GM18870 (cell line): Measurements from ENCODE around the gene ZDHHC11.
"Not testable (repeated sequence)": the region's sequence is repeated elsewhere in the genome, so short reads cannot be mapped to it uniquely, and the experiment has no call there.

Experiments
- ATAC-seq: cut with Tn5 transposase; IDR thresholded peaks from one replicate; pipeline ENCODE4 v1.9.1; 2021; ENCODE audit warnings: moderate library complexity; ENCODE audit not compliant: unreplicated experiment

Gene ZDHHC11

DNA sequence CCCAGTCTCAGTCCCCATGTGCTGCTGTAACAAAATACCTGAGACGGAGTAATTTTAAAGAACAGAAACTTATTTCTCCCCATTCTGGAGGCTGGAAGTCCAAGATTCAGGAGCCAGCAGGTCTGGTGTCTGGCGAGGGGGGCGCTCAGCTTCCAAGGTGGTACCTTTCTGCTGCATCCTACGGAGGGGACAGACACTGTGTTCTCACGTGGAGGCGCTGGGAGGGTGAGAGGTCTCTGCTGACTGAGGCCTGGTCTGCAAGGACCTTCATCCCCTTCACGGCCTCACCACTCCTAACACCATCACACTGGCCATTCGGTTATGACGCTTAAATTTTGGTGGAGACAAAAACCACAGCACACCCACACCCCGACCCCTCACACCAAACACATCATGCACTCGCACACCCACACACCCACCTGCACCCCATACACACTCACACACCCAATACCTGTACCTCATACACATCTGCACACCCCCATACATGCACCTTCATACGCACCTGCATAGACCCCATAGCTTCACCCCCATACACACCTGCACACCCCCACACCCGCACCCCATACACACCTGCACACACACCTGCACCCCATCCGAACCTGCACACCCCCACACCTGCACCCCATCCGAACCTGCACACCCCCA lies 9.8 kb upstream of the ZDHHC11 start:
- ATAC-seq, result no peak

DNA sequence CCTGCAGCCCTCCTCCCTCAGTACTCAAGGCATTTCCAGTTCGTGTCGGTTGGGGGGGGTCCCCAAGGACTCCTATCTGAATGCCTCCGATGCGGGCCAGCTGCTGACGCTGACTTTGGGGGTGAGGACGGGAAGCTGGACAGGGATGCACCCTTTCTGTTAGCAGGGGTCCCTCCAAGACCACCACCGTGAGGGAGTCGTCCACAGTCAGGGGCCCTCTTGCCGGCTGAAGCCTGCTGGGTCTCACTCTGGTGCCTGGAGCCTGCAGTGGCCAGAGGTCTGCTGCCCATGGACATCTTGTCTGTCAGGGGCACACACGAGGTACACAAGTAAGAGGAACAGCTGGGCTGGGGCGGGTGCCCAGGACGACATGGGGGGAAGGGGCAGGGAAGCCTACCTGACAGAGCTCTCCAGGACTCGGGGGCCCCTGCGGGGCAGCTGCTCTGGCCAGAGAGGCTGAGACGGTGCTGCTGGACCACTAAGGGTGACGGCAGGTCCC lies 9.1 kb upstream of the ZDHHC11 start:
- no peak for ATAC-seq

DNA sequence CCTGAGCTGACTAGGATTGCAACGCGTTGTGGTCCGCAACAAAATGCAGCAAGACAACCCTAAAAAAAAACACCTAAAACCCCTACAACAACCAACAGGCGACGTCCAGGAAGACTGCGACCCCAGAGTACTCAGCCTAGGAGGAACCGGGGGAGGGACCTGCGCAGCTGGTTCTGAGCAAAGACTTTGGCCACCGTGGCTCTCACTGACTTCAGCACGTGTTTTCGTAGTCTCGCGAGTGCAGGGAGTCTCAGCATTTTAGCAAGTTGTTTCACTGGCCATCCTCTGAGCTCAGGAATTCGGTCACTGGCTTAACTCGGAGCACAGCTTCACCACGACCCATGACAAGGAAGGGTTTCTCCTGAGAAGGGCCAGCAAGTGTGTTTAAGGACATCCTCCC lies 8.6 kb upstream of the ZDHHC11 start:
- no peak for ATAC-seq

DNA sequence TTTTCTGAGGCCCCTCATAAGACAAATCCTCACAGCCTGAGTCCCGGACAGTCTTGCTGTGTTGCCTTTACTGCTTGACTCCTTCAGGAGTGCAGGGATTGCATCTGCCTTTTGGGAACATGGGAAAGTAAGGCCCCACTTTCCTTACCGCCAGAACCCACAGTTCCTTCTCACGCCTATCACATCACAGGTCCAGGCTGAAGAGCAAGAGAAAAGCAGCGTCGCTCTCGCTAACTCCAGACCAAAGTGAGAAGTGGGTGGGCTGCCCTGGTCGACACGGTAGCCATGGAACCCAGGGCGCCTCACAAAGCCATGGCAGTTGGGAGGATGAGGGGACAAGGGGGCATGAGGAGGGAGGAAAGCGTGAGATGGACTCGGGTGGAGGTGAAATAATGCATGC lies 7.9 kb upstream of the ZDHHC11 start:
- no peak for ATAC-seq

DNA sequence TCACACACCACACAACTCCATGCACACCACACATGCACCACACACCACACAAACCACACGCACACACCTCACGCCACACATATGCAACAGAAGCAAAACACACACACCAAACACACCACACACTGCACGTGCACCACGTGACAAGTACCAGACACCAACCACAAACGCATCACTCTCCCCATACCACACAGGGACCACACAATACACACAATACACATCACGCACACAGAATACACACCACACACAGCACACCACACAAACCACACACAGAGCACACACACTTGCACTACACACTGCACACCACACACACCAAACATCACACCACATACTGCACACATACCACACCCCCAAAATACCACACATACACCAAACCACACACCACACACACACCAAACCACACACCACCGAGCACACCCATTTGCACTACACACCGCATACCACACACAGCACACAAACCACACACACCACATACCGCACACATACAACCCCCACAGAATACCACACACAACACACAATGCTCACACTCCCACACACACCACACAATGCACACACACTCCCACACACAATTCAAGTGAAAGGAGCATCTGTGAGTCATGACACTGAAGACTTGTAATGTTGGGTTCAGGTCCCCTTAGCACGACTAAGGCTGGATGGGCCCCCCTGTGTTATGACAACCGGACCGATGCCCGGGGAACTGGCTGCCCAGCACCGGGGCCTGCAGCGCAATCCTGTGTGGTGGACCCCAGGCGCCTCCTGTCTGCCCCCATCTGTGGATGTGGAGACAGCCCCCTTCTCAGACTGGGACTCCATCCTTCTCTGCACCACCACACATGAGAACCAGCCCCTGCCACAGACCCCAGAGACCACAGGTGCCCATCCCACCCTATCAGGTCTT lies 6.0 kb upstream of the ZDHHC11 start:
- no peak for ATAC-seq

DNA sequence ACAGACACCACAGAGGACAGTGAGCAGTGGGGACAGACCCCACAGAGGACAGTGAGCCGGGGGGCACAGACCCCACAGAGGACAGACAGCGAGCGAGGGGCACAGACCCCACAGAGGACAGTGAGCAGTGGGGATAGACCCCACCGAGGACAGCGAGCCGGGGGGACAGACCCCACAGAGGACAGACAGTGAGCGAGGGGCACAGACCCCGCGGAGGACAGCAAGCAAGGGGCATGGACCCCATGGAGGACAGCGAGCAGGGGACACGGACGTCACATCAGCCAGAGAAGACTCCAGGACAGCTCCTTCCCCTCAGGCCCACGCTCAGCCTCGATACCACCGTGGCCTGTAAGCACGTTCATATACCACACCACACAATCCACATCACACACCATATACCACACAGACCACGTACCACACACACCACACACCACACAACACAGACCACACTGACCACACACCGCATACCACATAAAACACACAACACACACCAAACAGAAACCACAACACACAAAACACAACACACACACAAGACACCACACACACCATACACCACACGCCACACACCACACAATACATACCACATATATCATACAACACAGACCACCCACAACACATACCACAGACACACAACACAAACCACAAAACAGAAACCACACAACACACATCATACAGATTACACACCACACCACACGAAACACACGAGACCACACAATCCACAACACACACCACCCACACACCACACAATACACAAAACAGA lies 5.2 kb upstream of the ZDHHC11 start:
- no peak for ATAC-seq

DNA sequence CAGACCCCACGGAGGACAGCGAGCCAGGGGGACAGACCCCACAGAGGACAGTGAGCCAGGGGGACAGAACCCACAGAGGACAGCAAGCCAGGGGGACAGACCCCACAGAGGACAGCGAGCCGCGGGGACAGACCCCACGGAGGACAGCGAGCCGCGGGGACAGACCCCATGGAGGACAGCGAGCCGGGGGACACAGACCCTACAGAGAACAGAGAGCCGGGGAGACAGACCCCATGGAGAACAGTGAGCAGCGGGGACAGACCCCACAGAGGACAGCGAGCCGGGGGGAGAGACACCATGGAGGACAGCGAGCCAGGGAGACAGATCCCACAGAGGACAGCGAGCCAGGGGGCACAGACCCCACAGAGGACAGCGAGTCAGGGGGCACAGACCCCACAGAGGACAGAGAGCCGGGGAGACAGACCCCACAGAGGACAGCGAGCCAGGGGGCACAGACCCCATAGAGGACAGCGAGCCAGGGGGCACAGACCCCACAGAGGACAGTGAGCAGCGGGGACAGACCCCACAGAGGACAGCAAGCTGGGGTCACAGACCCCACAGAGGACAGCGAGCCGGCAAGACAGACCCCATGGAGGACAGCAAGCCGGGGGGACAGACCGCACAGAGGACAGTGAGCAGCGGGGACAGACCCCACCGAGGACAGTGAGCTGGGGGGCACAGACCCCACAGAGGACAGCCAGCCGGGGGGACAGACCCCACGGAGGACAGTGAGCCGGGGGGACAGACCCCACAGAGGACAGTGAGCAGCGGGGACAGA lies 4.4 kb upstream of the ZDHHC11 start:
- ATAC-seq, result no peak

DNA sequence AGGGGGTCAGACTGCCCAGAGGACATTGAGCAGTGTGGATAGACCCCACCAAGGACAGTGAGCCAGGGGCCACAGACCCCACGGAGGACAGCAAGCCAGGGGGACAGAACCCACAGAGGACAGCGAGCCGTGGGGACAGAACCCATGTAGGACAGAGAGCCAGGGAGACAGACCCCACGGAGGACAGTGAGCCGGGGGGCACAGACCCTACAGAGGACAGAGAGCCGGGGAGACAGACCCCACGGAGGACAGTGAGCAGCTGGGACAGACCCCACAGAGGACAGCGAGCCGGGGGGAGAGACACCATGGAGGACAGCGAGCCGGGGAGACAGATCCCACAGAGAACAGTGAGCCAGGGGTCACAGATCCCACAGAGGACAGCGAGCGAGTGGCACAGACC lies 3.4 kb upstream of the ZDHHC11 start:
- no peak for ATAC-seq

DNA sequence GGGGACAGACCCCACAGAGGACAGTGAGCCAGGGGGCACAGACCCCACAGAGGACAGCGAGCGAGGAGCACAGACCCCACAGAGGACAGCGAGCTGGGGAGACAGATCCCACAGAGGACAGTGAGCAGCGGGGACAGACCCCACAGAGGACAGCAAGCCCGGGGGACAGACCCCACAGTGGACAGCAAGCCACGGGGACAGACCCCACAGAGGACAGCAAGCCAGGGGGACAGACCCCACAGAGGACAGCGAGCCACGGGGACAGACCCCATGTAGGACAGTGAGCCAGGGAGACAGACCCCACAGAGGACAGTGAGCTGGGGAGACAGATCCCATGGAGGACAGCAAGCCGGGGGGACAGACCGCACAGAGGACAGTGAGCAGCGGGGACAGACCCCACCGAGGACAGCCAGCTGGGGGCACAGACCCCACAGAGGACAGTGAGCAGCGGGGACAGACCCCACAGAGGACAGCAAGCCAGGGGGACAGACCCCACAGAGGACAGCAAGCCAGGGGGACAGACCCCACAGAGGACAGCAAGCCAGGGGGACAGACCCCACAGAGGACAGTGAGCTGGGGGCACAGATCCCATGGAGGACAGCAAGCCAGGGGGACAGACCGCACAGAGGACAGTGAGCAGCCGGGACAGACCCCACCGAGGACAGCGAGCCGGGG lies 2.8 kb upstream of the ZDHHC11 start:
- ATAC-seq, result not testable (repeated sequence)

DNA sequence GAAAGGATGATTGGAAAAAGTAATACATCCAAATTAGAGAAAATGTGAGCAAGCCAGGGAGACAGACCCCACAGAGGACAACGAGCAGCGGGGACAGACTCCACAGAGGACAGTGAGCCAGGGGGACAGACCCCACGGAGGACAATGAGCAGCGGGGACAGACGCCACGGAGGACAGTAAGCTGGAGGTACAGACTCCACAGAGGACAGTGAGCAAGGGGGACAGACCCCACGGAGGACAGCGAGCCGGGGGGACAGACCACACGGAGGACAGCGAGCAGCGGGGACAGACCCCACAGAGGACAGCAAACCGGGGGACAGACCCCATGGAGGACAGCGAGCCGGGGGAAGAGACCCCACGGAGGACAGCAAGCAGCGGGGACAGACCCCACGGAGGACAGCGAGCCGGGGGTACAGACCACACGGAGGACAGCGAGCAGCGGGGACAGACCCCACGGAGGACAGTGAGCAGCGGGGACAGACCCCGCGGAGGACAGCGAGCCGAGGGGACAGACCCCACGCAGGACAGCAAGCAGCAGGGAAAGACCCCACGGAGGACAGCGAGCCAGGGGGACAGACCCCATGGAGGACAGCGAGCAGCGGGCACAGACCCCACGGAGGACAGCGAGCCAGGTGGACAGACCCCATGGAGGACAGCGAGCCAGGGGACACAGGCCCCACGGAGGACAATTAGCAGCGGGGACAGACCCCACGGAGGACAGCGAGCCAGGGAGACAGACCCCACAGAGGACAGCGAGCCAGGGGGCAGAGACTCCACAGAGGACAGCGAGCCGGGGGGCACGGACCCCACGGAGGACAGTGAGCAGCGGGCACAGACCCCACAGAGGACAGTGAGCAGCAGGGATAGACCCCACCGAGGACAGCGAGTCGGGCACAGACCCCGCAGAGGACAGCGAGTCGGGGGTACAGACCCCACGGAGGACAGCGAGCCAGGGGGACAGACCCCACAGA lies 1.9 kb upstream of the ZDHHC11 start:
- ATAC-seq, result no peak

DNA sequence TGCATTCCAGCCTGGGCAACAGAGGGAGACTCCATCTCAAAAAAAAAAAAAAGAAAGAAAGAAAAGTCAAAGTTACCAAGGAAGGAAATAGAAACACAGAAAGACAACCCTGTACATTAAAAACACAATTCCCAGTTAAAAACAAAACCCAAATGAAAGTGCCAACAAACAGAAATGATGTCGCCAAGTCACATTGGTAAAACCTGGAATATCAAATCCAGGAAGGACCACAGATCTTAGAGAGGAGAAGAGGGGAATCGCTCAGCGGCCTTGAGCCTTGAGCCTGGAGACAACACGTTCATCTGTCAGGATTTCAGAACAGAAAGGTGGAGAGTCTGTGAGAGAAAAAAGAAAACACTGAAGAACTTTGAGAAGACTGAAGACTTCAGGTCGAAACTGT lies 1.2 kb upstream of the ZDHHC11 start:
- no peak for ATAC-seq

DNA sequence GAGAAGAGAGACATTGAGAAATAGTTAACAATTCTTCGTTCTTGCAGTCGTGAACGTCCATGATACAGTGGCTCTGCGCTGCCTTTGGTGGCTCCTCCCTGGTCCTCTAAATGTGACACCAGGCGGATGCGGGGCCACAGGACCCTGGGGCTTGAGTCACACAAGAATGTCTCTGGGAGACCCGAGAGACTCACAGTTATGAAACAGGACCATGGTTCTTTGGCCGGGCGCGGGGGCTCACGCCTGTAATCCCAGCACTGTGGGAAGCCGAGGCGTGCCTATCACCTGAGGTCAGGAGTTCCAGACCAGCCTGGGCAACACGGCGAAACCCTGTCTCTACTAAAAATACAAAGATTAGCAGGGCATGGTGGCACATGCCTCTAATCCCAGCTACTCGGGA lies 767 bp upstream of the ZDHHC11 start:
- no peak for ATAC-seq

DNA sequence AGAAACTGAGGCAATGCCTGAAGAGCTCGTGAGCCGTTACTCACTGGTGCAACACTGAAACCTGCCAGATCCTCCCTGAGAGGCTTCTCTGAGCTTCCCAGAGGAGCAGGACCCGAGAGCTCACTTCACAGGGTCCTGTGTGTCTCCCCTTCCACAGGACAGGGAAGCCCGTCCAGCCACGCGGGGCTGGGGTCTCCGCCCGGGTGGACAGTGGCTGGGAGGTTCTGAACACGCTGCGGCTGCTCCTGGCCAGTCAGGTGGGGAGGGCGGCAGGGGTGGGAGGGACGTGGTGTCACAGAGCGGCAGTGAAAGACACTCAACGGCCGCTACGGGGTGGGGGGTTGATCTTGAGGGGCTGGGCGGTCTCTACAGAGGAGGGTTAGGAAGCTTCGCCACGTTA lies 290 bp upstream of the ZDHHC11 start:
- no peak for ATAC-seq

DNA sequence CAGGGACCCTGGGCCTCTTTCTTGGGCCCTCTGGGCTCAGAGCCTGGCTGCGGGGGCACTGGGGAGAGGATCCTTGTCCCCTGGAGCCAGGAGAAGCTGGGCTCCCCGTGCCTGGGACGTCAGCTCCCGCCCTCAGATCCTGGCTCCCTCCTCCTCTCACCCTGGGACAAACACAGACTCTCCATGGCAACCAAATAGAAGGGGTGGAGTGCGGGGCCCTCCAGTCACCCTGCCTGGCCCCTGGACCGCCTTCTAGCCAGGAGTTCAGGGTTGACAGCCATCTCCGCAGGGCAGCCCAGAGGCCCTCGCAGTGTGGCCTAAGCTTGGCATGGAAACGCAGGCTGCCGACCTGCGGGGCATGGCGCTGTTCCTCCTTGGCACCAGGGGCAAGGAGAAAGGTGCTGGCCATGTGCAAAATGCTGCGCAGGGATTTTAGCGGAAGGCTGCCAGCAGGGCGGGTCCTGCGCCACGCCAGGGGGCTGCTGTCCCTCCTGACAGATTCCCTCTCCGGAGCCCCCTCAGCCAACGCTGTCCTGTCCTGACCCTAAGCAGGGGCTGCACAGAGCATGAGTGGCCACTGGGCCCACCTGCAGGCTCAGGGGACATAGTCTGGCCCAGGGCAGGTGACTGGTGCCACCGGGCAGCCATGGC lies 1.0 kb downstream of the ZDHHC11 start:
- ATAC-seq, result no peak

DNA sequence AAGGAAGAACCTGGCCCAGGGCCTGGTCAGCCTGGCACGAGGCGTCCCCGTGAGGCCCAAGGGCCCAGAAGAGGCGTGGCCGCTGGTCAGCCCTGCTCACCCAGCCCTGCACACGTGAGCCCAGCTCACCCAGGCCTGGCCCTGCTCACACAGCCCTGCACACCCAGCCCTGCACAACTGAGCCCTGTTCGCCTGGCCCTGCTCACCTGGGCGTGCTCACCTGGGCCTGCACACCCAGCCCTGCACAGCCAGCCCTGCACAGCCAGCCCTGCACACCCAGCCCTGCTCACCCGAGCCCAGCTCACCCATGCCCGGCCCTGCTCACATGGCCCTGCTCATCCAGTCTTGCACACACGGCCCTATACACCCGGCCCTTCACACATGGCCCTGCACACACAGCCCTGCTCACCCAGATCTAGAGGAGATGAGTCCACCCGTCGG lies 2.1 kb downstream of the ZDHHC11 start:
- no peak for ATAC-seq

DNA sequence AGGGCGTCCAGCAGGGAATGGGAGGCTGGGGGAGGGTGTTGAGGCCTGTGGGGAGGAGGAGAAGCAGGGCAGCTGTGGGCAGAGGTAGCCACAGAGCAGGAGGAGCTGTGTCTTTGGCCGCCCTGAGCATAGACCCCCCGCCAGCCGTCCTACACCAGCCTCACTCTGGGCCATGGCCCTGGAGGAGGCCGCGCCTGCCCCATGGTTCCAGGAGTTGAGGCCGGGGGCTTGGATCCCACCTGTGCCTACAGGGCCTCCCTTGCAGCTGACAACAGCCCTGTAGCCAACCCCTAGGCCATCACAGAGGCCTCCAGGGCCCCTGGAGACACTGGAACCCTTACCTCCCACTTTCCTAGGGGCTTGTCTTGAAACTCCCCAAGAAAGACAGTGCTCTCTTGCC lies 3.0 kb downstream of the ZDHHC11 start:
- not testable (repeated sequence) for ATAC-seq

DNA sequence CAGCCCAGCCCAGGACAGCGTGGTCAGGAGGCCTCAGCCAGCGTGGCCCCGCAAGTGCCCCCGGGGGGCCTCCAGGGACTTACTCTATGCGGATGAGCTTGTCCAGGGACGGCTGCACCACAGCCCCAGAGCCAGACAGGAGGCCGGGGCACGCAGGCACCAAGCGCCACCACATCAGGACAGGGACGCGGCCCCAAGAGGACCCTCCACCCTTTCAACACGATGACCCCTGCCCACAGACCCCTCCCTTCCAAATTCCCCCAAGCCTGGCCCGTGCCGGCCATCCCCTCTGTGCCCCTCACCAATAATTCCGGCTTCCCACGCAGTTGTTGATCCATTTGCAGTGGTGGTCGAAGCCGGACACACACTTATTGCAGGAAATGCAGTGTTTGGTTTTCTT lies 3.6 kb downstream of the ZDHHC11 start:
- ATAC-seq, result not testable (repeated sequence)

DNA sequence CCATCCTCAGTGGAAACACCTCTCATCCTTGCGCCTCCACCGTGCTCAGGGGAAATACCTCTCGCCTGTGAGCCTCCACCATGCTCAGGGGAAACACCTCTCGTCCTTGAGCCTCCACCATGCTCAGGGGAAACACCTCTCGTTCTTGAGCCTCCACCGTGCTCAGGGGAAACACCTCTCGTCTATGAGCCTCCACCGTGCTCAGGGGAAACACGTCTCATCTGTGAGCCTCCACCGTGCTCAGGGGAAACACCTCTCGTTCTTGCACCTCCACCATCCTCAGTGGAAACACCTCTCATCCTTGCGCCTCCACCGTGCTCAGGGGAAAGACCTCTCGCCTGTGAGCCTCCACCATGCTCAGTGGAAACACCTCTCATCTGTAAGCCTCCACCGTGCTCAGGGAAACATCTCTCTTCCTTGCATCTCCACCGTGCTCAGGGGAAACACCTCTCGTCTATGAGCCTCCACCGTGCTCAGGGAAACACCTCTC lies 4.1 kb downstream of the ZDHHC11 start:
- ATAC-seq, result not testable (repeated sequence)
